ENCODE measurements around the gene MACF1. TPM values are rescaled to one million over a fixed set of nuclear protein-coding genes. Genes with fewer than 3 reads are reported as not detected.

MACF1 gene
- total and polyA plus RNA-seq, 8 donors = 358 to 484 (median 440) TPM

DNA sequence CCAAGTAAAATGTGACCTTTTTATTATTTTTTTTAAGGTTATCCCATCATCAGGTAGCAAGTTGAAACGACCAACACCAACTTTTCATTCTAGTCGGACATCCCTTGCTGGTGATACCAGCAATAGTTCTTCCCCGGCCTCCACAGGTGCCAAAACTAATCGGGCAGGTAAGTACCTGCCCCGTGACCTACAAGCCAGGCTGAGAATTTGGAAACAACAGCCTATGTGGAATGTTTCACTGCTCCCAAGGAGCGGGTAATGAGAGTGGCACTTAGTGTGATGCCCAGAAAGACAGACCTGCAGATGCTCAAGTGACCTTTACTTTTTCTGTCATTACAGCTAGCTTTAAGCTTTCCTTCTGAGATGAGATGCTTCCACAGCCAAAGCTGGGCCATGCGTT, 280.1 kb downstream of the MACF1 start:
- H3K36me3 ChIP-seq = peaks cover 0 to 84% of the 10 kb centered on the region in 2 donors
- peaks cover 0 to 6% of the 10 kb centered on the region in 2 donors for H3K4me1 ChIP-seq
- intact Hi-C loops (cut with DNase I) = no loop called here
- H3K27me3 ChIP-seq = peaks cover 0 to under 1% of the 10 kb centered on the region in 2 donors
- ATAC-seq = no peak
- no peak for DNase-seq
- H3K4me3 ChIP-seq = no peak overlapping the region
- TF ChIP-seq, protein P1, sequence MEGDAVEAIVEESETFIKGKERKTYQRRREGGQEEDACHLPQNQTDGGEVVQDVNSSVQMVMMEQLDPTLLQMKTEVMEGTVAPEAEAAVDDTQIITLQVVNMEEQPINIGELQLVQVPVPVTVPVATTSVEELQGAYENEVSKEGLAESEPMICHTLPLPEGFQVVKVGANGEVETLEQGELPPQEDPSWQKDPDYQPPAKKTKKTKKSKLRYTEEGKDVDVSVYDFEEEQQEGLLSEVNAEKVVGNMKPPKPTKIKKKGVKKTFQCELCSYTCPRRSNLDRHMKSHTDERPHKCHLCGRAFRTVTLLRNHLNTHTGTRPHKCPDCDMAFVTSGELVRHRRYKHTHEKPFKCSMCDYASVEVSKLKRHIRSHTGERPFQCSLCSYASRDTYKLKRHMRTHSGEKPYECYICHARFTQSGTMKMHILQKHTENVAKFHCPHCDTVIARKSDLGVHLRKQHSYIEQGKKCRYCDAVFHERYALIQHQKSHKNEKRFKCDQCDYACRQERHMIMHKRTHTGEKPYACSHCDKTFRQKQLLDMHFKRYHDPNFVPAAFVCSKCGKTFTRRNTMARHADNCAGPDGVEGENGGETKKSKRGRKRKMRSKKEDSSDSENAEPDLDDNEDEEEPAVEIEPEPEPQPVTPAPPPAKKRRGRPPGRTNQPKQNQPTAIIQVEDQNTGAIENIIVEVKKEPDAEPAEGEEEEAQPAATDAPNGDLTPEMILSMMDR (IDR thresholded peaks at IDR 0.05) = no peak
- no peak overlapping the region for H3K27ac ChIP-seq
- H3K9me3 ChIP-seq = no peaks in the 10 kb centered on the region

DNA sequence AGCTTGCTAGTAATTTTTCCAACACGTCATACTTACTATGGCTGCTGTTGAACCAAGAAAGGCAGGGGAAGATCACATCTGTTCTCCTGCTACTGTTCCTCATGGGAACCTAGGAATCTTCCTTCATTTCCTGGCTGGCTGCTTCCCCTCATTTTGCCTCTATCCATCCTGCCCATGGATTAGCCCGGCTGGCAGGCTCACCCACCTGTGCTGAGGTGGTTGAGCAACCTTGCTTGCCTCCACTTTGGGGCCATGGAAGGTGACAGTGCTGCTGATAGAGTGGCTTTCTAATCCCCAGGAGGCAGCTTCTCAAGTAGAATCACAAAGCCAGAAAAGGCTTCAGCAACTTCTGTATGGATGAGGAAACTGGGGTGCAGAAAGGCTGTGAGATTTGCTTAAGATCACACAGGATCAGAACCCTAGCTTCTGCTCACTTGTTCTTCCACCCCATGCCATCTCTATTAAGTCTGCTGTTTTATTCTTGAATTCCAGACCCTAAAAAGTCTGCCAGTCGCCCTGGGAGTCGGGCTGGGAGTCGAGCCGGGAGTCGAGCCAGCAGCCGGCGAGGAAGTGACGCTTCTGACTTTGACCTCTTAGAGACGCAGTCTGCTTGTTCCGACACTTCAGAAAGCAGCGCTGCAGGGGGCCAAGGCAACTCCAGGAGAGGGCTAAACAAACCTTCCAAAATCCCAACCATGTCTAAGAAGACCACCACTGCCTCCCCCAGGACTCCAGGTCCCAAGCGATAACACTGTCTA, 280.7 kb downstream of the MACF1 start:
- Histone ChIP-seq H3K27me3 (peaks cover 0 to 7% of the 10 kb centered on the region in 2 donors), H3K36me3 (peaks cover 0 to 78% of the 10 kb centered on the region in 2 donors), H3K9me3 (no peaks in the 10 kb centered on the region), H3K4me1 (peaks cover 0 to 6% of the 10 kb centered on the region in 2 donors), H3K4me3 (no peak overlapping the region), H3K27ac (no peak overlapping the region)
- TF ChIP-seq, protein P1 (IDR thresholded peaks at IDR 0.05) = no peak
- intact Hi-C loops (cut with DNase I) = no loop called here
- DNase-seq (no peak), ATAC-seq (no peak)

DNA sequence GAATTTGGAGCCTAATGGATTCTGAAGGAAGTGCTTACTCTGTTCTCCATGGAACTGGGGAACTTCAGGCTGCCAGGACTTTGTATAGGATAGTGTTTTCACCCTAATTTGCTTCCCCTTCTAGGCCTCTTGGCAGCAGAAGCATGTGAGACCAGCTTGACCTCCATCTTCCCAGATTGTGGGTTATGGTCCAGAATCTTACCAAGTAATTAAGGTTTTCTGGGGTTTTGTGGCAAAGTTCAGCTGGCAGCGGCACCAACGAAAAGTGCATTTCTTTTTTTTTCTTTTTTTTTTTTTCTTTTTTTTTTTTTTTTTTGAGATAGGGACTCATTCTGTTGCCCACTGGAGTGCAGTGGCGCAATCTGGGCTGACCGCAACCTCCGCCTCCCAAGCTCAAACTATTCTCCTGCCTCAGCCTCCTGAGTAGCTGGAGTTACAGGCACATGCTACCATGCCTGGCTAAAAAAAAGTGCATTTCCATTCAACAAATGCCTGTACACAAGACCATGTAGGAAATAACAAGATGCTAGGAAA, 283.6 kb downstream of the MACF1 start:
- Histone ChIP-seq H3K9me3 (no peaks in the 10 kb centered on the region), H3K36me3 (peaks cover 0 to 49% of the 10 kb centered on the region in 2 donors), H3K4me1 (peaks cover 5 to 22% of the 10 kb centered on the region in 2 donors), H3K27me3 (peaks cover 9 to 35% of the 10 kb centered on the region in 2 donors), H3K4me3 (no peak overlapping the region), H3K27ac (no peak overlapping the region)
- intact Hi-C loops (cut with DNase I) = no loop called here
- ATAC-seq (no peak), DNase-seq (no peak)
- TF ChIP-seq, protein P1 (IDR thresholded peaks at IDR 0.05) = no peak

DNA sequence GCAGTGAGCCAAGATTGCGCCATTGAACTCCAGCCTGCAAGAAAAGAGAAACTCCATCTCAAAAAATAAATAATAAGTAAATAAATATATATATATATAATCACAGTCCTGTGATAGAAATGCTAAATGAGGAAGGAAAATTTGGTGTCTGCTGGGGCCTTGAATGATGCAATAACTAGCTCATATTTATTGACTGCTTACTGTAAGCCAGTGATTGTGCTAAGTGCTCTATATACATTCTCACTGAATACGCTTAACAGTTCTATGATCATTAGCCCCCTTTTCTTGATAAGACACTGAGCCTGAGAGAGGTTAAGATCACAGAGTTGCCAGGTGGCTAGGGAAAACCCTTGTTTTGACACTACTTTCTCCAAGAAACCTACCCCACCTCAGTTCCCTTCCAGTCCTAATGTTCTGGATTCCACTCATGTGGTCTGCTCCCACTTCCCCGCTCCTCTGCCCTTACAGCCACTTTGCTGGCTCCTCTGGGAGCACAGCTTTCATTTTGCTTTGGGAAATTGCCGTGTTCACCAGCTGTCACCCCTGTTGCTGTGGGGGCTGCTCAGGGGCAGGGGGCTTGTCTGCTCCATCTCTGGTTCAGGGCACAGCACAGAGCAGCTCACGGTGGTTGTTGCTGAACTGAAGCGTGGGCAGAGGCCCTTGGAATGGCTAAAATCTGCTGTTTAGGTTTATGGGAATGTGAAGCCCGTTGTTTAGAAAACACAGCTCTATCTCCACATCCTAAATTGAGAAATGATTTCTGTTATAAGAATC, 284.5 kb downstream of the MACF1 start:
- peaks cover 0 to 40% of the 10 kb centered on the region in 2 donors for H3K36me3 ChIP-seq

More for the DNA sequence above, 284.5 kb downstream of the MACF1 start:
- no peak for ATAC-seq
- TF ChIP-seq, protein P1 (IDR thresholded peaks at IDR 0.05) = no peak
- no peak overlapping the region for H3K4me3 ChIP-seq
- peaks cover 5 to 22% of the 10 kb centered on the region in 2 donors for H3K4me1 ChIP-seq
- H3K27ac ChIP-seq = no peak overlapping the region
- intact Hi-C loops (cut with DNase I) = no loop called here
- H3K27me3 ChIP-seq = peaks cover 9 to 44% of the 10 kb centered on the region in 2 donors
- no peaks in the 10 kb centered on the region for H3K9me3 ChIP-seq
- no peak for DNase-seq

Data from left lung (tissue), 10 donors.